ENCODE results near the gene GNA12. TPM values are rescaled to one million over a fixed set of nuclear protein-coding genes. Genes with fewer than 3 reads are reported as not detected.

Gene GNA12
- polyA plus RNA-seq, 1 donor (not counting 4 experiments of a cell fraction or from before 2014, with no cell fraction given): 35.5 TPM

DNA sequence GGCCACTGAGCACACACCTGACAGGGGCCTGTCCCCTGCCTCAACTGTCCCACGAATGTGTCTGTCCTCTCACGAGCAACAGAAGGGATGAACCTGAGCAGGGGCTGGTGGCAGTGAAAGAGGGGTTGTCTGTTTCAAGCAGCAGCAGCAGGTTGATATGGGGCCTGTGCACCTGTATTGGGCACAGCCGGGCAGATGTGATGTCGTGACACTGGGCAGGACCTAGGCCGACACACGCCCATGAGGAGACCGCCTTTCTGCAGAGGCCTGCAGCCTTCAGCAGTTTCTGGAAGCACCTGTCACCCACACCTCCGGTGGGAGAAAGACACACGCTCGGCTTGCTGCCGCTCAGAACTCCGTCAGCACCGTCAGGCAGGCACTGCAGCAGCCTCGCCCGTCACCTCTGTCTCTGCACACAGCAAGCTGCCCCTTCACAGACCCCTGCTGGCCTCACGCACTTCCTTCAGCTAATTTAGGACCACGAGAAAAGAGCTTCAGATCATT lies 107.6 kb downstream of the GNA12 start:
- Histone ChIP-seq H4K20me1 (ENCODE audit: control insufficient read depth, extremely low read depth, insufficient read depth, low read length) (no peaks in the 10 kb centered on the region), H3K36me3 (ENCODE audit: control insufficient read depth in 2 of 2, extremely low read depth in 1 of 2, insufficient read depth in 2 of 2, low read length in 2 of 2) (peaks cover 1 to 3% of the 10 kb centered on the region in 2 experiments), H3K27me3 (ENCODE audit: control insufficient read depth, extremely low read depth, insufficient read depth, low read length) (no peaks in the 10 kb centered on the region), H3K27ac (ENCODE audit: control insufficient read depth, insufficient read depth, low read length) (no peak overlapping the region), H3K4me3 (ENCODE audit: control insufficient read depth in 2 of 3, extremely low read depth in 1 of 3, insufficient read depth in 2 of 3, low read depth in 1 of 3, low read length in 3 of 3) (no peak overlapping the region), H3K4me2 (ENCODE audit: control insufficient read depth, extremely low read depth, insufficient read depth, low read depth, low read length) (no peak overlapping the region), H3K9me1 (ENCODE audit: control insufficient read depth, extremely low read depth, insufficient read depth, low read length) (no peaks in the 10 kb centered on the region), H3K9ac (ENCODE audit: control insufficient read depth, extremely low read depth, insufficient read depth, low read length) (no peak overlapping the region), H3K4me1 (ENCODE audit: control insufficient read depth, extremely low read depth, insufficient read depth, low read length) (no peaks in the 10 kb centered on the region), H3K9me3 (ENCODE audit: control insufficient read depth, low read depth, low read length) (no peaks in the 10 kb centered on the region), H3K79me2 (ENCODE audit: control insufficient read depth, insufficient read depth, low read length) (peaks cover 17% of the 10 kb centered on the region), H2AFZ (ENCODE audit: control insufficient read depth, low read length) (no peak overlapping the region)
- dilution Hi-C loops (cut with MboI; ENCODE audit: extremely low pct_ligation_motif_present, low sequenced_read_pairs): no loop called here
- DNase-seq (ENCODE audit: low read depth, low spot score): no peak
- TF ChIP-seq EZH2 (IDR thresholded peaks at IDR 0.05; ENCODE audit: low read length): no peak
- FAIRE-seq: no peak

DNA sequence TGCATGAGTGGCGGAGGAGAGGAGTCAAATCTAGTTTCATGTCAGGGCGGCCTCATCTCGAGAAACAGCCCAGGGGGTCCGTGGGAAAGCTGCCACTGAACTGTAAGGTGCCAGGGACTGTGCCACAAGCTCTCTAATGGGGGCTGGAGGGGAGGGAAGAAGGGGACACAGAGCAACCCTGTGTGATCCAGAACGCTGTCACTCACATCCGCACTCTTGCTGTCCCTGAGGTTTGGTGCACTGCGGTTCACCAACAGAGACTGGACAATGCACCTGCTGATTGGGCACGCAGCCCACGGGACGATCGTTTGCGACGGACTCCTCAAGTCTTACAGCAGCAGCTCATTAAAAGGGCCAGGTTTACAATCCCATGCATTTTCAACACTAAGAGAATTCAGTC lies 108.4 kb downstream of the GNA12 start:
- Histone ChIP-seq H3K27ac (ENCODE audit: control insufficient read depth, insufficient read depth, low read length) (no peak overlapping the region), H3K4me3 (ENCODE audit: control insufficient read depth in 2 of 3, extremely low read depth in 1 of 3, insufficient read depth in 2 of 3, low read depth in 1 of 3, low read length in 3 of 3) (no peak overlapping the region), H3K9me3 (ENCODE audit: control insufficient read depth, low read depth, low read length) (no peaks in the 10 kb centered on the region), H3K79me2 (ENCODE audit: control insufficient read depth, insufficient read depth, low read length) (peaks cover 17% of the 10 kb centered on the region), H3K4me1 (ENCODE audit: control insufficient read depth, extremely low read depth, insufficient read depth, low read length) (no peaks in the 10 kb centered on the region), H3K9me1 (ENCODE audit: control insufficient read depth, extremely low read depth, insufficient read depth, low read length) (no peaks in the 10 kb centered on the region), H4K20me1 (ENCODE audit: control insufficient read depth, extremely low read depth, insufficient read depth, low read length) (no peaks in the 10 kb centered on the region), H2AFZ (ENCODE audit: control insufficient read depth, low read length) (no peak overlapping the region), H3K4me2 (ENCODE audit: control insufficient read depth, extremely low read depth, insufficient read depth, low read depth, low read length) (no peak overlapping the region), H3K9ac (ENCODE audit: control insufficient read depth, extremely low read depth, insufficient read depth, low read length) (no peak overlapping the region), H3K36me3 (ENCODE audit: control insufficient read depth in 2 of 2, extremely low read depth in 1 of 2, insufficient read depth in 2 of 2, low read length in 2 of 2) (peaks cover 3 to 10% of the 10 kb centered on the region in 2 experiments), H3K27me3 (ENCODE audit: control insufficient read depth, extremely low read depth, insufficient read depth, low read length) (no peaks in the 10 kb centered on the region)
- TF ChIP-seq, protein P1, sequence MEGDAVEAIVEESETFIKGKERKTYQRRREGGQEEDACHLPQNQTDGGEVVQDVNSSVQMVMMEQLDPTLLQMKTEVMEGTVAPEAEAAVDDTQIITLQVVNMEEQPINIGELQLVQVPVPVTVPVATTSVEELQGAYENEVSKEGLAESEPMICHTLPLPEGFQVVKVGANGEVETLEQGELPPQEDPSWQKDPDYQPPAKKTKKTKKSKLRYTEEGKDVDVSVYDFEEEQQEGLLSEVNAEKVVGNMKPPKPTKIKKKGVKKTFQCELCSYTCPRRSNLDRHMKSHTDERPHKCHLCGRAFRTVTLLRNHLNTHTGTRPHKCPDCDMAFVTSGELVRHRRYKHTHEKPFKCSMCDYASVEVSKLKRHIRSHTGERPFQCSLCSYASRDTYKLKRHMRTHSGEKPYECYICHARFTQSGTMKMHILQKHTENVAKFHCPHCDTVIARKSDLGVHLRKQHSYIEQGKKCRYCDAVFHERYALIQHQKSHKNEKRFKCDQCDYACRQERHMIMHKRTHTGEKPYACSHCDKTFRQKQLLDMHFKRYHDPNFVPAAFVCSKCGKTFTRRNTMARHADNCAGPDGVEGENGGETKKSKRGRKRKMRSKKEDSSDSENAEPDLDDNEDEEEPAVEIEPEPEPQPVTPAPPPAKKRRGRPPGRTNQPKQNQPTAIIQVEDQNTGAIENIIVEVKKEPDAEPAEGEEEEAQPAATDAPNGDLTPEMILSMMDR (optimal IDR thresholded peaks at IDR 0.05 in 1 of 3, IDR thresholded peaks at IDR 0.05 in 1 of 3, conservative IDR thresholded peaks at IDR 0.05 in 1 of 3; ENCODE audit: extremely low read depth in 1 of 3, insufficient read depth in 2 of 3, low read length in 3 of 3): no peak
- TF ChIP-seq EZH2 (IDR thresholded peaks at IDR 0.05; ENCODE audit: low read length): no peak
- dilution Hi-C loops (cut with MboI; ENCODE audit: extremely low pct_ligation_motif_present, low sequenced_read_pairs): no loop called here
- FAIRE-seq (no peak), DNase-seq (ENCODE audit: low read depth, low spot score) (no peak)

Measured in keratinocyte (primary cell).